ENCODE measurements around the gene GGT7. TPM values are rescaled to one million over a fixed set of nuclear protein-coding genes. Genes with fewer than 3 reads are reported as not detected.

The GGT7 gene
- total RNA-seq, 1 experiment from 2014 or later = 11.5 TPM

- in situ Hi-C loops (cut with HindIII; ENCODE audit: low pct_unique_long_range_greater_than_20kb, low sequenced_read_pairs) (no loop called here), intact Hi-C loops (cut with micrococcal nuclease; ENCODE audit: unreplicated experiment) (no loop called here)
- Histone ChIP-seq H3K9me3 (ENCODE audit: control insufficient read depth, insufficient read depth, low read depth, low read length) (no peaks in the 10 kb centered on the region), H3K27me3 (ENCODE audit: control insufficient read depth, insufficient read depth, low read length) (no peaks in the 10 kb centered on the region), H3K27ac (ENCODE audit: low read length) (peak overlapping the region; percentile 92), H3K36me3 (ENCODE audit: control insufficient read depth, insufficient read depth, low read length) (no peaks in the 10 kb centered on the region; the same call in 1 of the 2 replicates), H3K4me1 (ENCODE audit: control insufficient read depth, insufficient read depth, low read length) (peaks cover 4% of the 10 kb centered on the region; the same call in 1 of the 2 replicates), H3K4me3 (ENCODE audit: low read depth in 2 of 2, low read length in 2 of 2) (peak overlapping the region; percentile 86 to 96)
- ATAC-seq (peak; percentile 71), DNase-seq (ENCODE audit: low read depth, low spot score) (peak; percentile 46)
- TF ChIP-seq TCF7L2 (IDR thresholded peaks at IDR 0.05; ENCODE audit: low read depth, low read length) = no peak
- no peak for TF ChIP-seq CTCF (IDR thresholded peaks at IDR 0.05)
- no peak for TF ChIP-seq REST (IDR thresholded peaks at IDR 0.05; ENCODE audit: insufficient read depth in 1 of 2, low read depth in 2 of 2, low read length in 1 of 2)
- no peak for TF ChIP-seq SIN3A (IDR thresholded peaks at IDR 0.05; ENCODE audit: borderline replicate concordance, insufficient read depth, low read depth, low read length)
- no peak for TF ChIP-seq POLR2AphosphoS5 (IDR thresholded peaks at IDR 0.05; ENCODE audit: low read depth, low read length)
- BruUV-seq (replicated peaks) = no TSS peak
- ChIA-PET CTCF (no interaction called here), POLR2A (interaction anchor here (0.6 kb wide), 2 partner anchors 48 to 589 kb away, joined by 3 to 9 read pairs; no protein-coding TSS in a partner anchor)
Observed at GRCh38 chr20:34824452-34824805, 48.2 kb downstream of the GGT7 start.

DNA sequence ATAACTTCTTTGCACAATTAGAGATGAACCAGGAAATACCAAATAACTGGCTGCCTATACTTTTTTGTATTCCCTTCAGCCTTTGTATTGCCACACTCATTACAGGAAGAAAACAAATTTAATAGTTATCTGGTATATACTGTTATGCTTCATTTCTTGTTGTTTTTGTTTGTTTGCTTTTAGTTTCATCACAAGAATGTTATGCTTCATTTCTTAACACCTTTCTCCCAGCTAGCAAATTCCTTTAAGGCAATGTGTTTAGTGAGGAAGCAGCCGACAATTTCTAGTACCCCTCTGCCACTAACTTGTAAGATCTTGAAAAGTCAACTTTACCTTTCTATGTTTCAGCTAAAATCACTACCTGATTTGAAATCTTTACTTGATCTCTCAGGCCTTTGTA lies 48.6 kb downstream of the GGT7 start:
- peaks cover 4% of the 10 kb centered on the region; the same call in 1 of the 2 replicates for H3K4me1 ChIP-seq (ENCODE audit: control insufficient read depth, insufficient read depth, low read length)
- no TSS peak for BruUV-seq (replicated peaks)
- no peaks in the 10 kb centered on the region for H3K27me3 ChIP-seq (ENCODE audit: control insufficient read depth, insufficient read depth, low read length)
- no peaks in the 10 kb centered on the region; the same call in 1 of the 2 replicates for H3K36me3 ChIP-seq (ENCODE audit: control insufficient read depth, insufficient read depth, low read length)
- DNase-seq (ENCODE audit: low read depth, low spot score) = no peak
- H3K4me3 ChIP-seq (ENCODE audit: low read depth in 2 of 2, low read length in 2 of 2) = peak overlapping the region; percentile 86 to 96
- TF ChIP-seq SIN3A (IDR thresholded peaks at IDR 0.05; ENCODE audit: borderline replicate concordance, insufficient read depth, low read depth, low read length) = no peak
- TF ChIP-seq CTCF (IDR thresholded peaks at IDR 0.05) = no peak
- TF ChIP-seq POLR2AphosphoS5 (IDR thresholded peaks at IDR 0.05; ENCODE audit: low read depth, low read length) = no peak
- no peak for TF ChIP-seq REST (IDR thresholded peaks at IDR 0.05; ENCODE audit: insufficient read depth in 1 of 2, low read depth in 2 of 2, low read length in 1 of 2)
- TF ChIP-seq TCF7L2 (IDR thresholded peaks at IDR 0.05; ENCODE audit: low read depth, low read length) = no peak
- no peaks in the 10 kb centered on the region for H3K9me3 ChIP-seq (ENCODE audit: control insufficient read depth, insufficient read depth, low read depth, low read length)
- ChIA-PET POLR2A (interaction anchor here (0.6 kb wide), 2 partner anchors 48 to 589 kb away, joined by 3 to 9 read pairs; no protein-coding TSS in a partner anchor), CTCF (no interaction called here)
- in situ Hi-C loops (cut with HindIII; ENCODE audit: low pct_unique_long_range_greater_than_20kb, low sequenced_read_pairs) = no loop called here
- peak overlapping the region; percentile 92 for H3K27ac ChIP-seq (ENCODE audit: low read length)
- intact Hi-C loops (cut with micrococcal nuclease; ENCODE audit: unreplicated experiment) = no loop called here
- ATAC-seq = no peak
